ENCODE results near the gene ATP2B3.

The ATP2B3 gene

DNA sequence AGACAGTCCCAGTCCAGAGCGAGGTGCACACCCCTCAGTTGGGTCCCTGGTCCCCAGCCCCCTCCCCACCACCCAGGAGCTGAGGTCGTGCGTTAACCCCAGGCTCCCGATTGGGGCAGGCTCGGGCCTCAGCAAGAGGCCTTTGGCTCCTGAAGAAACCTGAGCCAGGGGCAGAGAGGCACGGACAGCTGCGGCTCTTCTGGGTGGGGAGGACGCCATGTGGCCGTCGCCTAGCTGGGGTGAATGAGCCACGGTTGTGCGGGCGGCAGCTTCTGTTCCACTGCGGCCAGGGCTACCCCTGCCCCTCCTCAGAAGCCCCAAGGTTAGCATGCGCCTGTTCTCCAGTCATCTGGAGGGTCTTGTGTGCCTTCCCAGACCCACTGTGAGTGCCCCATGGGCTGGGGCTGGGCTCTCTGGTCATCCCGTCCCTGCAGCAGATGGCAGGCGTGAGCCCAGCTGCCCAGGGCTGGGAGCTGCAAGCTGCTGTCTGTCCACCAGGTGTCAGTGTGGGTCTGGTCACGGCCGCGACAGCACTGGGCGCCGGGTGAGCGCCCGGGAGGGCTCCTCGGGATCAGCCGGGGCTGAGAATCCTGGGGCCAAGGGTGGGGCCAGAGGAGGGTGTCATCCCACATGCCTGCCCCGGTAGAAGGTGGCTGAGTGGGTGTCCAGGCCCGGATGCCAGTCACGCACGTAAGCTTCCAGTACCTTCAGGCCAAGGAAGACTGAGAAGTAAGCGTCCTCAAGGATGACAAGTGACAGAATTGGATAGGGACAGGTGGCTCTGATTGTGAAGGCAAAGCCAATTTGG lies 21.9 kb downstream of the ATP2B3 start:
- Histone ChIP-seq H3K4me1 (ENCODE audit: insufficient read depth, low read length) (no peaks in the 10 kb centered on the region), H3K9me3 (ENCODE audit: low read length) (no peaks in the 10 kb centered on the region), H3K9ac (ENCODE audit: low read length) (no peak overlapping the region), H3K27me3 (ENCODE audit: control insufficient read depth in 1 of 2, insufficient read depth in 2 of 2, low read length in 2 of 2) (peaks cover 0 to 19% of the 10 kb centered on the region in 2 donors), H3K4me3 (ENCODE audit: low read depth in 1 of 2, low read length in 2 of 2) (no peak overlapping the region), H3K27ac (ENCODE audit: low read depth, low read length) (no peak overlapping the region), H3K36me3 (ENCODE audit: insufficient read depth, low read length) (no peaks in the 10 kb centered on the region)

DNA sequence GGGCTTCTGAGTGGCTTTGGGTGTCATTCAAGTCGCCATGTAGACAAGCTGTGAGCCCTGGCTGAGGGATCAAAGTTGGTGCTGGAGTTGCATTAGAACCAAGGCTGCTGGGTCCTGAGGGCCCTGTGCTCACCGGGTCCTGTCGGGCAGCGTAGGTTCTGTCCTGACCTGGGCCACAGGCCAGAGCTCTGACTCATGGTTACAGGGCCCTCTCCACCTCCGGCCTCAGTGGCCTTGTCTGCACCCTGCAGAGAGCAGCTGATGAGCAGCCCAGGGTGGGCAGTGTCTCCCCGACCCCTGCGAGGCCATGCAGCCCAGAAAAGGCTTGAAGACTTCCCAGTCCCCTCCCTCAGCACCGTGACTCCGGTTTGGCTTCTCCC lies 22.5 kb downstream of the ATP2B3 start:
- H3K4me3 ChIP-seq (ENCODE audit: low read depth in 1 of 2, low read length in 2 of 2) = no peak overlapping the region
- no peak overlapping the region for H3K9ac ChIP-seq (ENCODE audit: low read length)
- H3K36me3 ChIP-seq (ENCODE audit: insufficient read depth, low read length) = no peaks in the 10 kb centered on the region
- H3K9me3 ChIP-seq (ENCODE audit: low read length) = no peaks in the 10 kb centered on the region
- no peaks in the 10 kb centered on the region for H3K4me1 ChIP-seq (ENCODE audit: insufficient read depth, low read length)
- H3K27ac ChIP-seq (ENCODE audit: low read depth, low read length) = no peak overlapping the region
- peaks cover 0 to 23% of the 10 kb centered on the region in 2 donors for H3K27me3 ChIP-seq (ENCODE audit: control insufficient read depth in 1 of 2, insufficient read depth in 2 of 2, low read length in 2 of 2)

DNA sequence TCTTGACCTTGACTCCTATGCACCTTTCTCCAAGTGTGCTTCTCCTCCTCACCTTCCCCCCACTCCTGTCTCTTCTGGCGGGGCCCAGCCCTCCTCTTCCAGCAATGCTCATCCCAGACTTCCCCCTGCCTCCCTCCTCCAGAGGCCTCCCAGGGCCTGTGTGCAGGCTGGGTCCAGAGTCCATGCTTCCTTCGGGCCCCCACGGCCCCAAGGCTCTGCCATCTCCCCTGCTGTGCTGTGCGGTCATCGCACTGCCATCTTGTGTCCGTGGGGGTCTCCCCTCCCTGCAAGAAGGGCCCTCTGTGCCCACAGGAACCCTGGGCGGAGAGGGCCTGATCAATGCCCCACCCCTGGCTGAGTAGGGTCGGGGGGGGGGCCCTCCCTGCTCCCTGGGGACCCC lies 27.3 kb downstream of the ATP2B3 start:
- Histone ChIP-seq H3K27ac (ENCODE audit: low read depth, low read length) (no peak overlapping the region), H3K4me1 (ENCODE audit: insufficient read depth, low read length) (no peaks in the 10 kb centered on the region), H3K9me3 (ENCODE audit: low read length) (no peaks in the 10 kb centered on the region), H3K9ac (ENCODE audit: low read length) (no peak overlapping the region), H3K4me3 (ENCODE audit: low read depth in 1 of 2, low read length in 2 of 2) (no peak overlapping the region), H3K27me3 (ENCODE audit: control insufficient read depth in 1 of 2, insufficient read depth in 2 of 2, low read length in 2 of 2) (peaks cover 0 to 30% of the 10 kb centered on the region in 2 donors), H3K36me3 (ENCODE audit: insufficient read depth, low read length) (no peaks in the 10 kb centered on the region)

DNA sequence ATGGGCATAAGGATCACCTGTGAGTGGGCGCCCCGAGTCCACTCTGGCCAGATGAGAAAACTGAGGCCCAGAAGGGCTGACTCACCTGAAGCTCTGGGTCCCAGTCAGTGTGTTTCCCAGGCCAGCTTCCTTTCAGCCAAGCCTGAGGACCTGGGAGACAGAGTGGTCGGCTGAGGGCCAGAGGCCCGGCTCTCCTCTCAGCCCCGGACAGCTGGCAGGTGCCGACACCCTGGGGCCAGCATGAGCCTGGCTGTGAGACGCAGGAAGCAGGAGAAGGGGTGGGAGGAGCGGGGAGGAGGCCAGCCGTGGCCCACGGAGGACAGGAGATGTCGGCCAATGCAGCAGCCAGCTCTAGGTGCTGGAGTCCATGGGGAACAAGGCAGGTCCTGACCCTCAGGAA lies 28.9 kb downstream of the ATP2B3 start:
- H3K36me3 ChIP-seq (ENCODE audit: insufficient read depth, low read length) = no peaks in the 10 kb centered on the region
- peaks cover 0 to 25% of the 10 kb centered on the region in 2 donors for H3K27me3 ChIP-seq (ENCODE audit: control insufficient read depth in 1 of 2, insufficient read depth in 2 of 2, low read length in 2 of 2)
- H3K4me3 ChIP-seq (ENCODE audit: low read depth in 1 of 2, low read length in 2 of 2) = no peak overlapping the region
- H3K9ac ChIP-seq (ENCODE audit: low read length) = no peak overlapping the region
- H3K9me3 ChIP-seq (ENCODE audit: low read length) = no peaks in the 10 kb centered on the region
- no peak overlapping the region for H3K27ac ChIP-seq (ENCODE audit: low read depth, low read length)
- no peaks in the 10 kb centered on the region for H3K4me1 ChIP-seq (ENCODE audit: insufficient read depth, low read length)

DNA sequence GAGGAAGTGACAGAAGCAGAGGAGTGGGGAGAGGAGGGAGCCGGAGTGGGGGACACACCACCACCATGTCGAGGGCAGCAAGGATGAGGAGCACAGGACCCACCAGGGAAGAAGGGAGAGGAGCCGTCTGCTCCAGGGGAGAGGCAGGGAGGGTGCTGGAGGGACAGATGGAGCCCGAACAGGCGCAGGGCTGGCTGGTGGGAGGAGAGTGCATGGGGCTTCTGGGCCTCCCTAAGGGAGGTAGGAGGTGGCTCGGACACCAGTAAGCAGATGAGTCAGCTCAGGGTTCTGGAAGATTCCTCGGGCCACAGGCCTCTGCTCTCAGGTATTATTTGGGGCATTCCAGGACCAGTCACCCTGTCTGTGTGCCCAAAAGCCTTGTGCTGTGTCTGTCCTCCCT lies 29.8 kb downstream of the ATP2B3 start:
- H3K4me1 ChIP-seq (ENCODE audit: insufficient read depth, low read length) = no peaks in the 10 kb centered on the region
- peaks cover 0 to 25% of the 10 kb centered on the region in 2 donors for H3K27me3 ChIP-seq (ENCODE audit: control insufficient read depth in 1 of 2, insufficient read depth in 2 of 2, low read length in 2 of 2)
- H3K9me3 ChIP-seq (ENCODE audit: low read length) = no peaks in the 10 kb centered on the region
- no peak overlapping the region for H3K27ac ChIP-seq (ENCODE audit: low read depth, low read length)
- H3K4me3 ChIP-seq (ENCODE audit: low read depth in 1 of 2, low read length in 2 of 2) = no peak overlapping the region
- no peaks in the 10 kb centered on the region for H3K36me3 ChIP-seq (ENCODE audit: insufficient read depth, low read length)
- H3K9ac ChIP-seq (ENCODE audit: low read length) = no peak overlapping the region

DNA sequence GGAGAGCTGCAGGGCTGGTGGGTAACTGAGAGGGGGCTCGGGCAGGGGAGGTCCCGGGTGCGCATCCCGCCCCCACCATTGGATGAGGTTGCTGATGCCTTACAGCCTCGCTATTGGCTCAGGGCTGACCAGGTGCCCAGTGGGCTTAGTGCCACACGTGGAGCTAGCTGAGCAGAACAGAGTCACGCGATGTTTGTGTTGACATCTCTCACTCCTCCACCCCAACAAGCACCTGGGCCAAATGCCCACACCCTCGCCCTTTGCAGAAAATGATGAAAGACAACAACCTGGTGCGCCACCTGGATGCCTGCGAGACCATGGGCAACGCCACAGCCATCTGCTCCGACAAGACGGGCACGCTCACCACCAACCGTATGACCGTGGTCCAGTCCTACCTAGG lies 31.8 kb downstream of the ATP2B3 start:
- Histone ChIP-seq H3K27me3 (ENCODE audit: control insufficient read depth in 1 of 2, insufficient read depth in 2 of 2, low read length in 2 of 2) (peaks cover 0 to 34% of the 10 kb centered on the region in 2 donors), H3K36me3 (ENCODE audit: insufficient read depth, low read length) (no peaks in the 10 kb centered on the region), H3K9ac (ENCODE audit: low read length) (no peak overlapping the region), H3K4me1 (ENCODE audit: insufficient read depth, low read length) (no peaks in the 10 kb centered on the region), H3K27ac (ENCODE audit: low read depth, low read length) (no peak overlapping the region), H3K4me3 (ENCODE audit: low read depth in 1 of 2, low read length in 2 of 2) (no peak overlapping the region), H3K9me3 (ENCODE audit: low read length) (no peaks in the 10 kb centered on the region)

DNA sequence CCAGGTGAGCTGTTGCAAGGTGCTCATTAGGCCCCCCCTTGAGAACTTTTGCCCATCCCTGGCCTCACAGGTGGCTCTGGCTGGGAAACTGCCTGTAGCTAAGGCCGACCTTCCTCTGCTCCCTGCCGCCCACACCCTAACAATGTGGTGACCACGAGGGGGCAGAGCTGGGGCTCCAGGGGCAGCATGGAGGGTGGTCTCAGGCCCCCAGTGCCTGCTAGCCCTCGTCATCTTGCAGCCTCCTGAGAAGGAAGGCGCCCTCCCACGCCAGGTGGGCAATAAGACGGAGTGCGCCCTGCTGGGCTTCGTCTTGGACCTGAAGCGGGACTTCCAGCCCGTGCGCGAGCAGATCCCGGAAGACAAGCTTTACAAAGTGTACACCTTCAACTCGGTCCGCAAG lies 32.4 kb downstream of the ATP2B3 start:
- Histone ChIP-seq H3K4me1 (ENCODE audit: insufficient read depth, low read length) (no peaks in the 10 kb centered on the region), H3K4me3 (ENCODE audit: low read depth in 1 of 2, low read length in 2 of 2) (no peak overlapping the region), H3K9me3 (ENCODE audit: low read length) (no peaks in the 10 kb centered on the region), H3K27me3 (ENCODE audit: control insufficient read depth in 1 of 2, insufficient read depth in 2 of 2, low read length in 2 of 2) (peaks cover 0 to 37% of the 10 kb centered on the region in 2 donors), H3K27ac (ENCODE audit: low read depth, low read length) (no peak overlapping the region), H3K9ac (ENCODE audit: low read length) (no peak overlapping the region), H3K36me3 (ENCODE audit: insufficient read depth, low read length) (no peaks in the 10 kb centered on the region)

DNA sequence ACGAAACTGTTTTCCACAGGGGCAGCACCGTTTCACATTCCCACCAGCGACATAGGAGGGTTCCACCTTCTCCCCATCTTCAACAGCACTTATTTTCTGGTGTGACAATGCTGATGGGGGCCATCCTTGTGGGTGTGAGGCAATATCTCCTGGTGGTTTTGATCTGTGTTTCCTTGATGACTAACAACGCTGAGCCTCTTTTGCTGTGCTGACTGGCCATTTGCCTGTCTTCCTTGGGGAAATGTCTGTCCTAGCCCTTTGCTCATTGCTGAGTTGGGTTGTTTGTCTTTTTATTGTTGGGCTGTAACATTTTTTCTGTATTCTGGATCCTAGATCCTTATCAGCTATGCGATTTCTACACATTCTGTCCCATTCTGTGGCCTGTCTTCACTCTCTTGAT lies 33.7 kb downstream of the ATP2B3 start:
- no peak overlapping the region for H3K27ac ChIP-seq (ENCODE audit: low read depth, low read length)
- H3K4me3 ChIP-seq (ENCODE audit: low read depth in 1 of 2, low read length in 2 of 2) = no peak overlapping the region
- no peaks in the 10 kb centered on the region for H3K9me3 ChIP-seq (ENCODE audit: low read length)
- no peak overlapping the region for H3K9ac ChIP-seq (ENCODE audit: low read length)
- H3K27me3 ChIP-seq (ENCODE audit: control insufficient read depth in 1 of 2, insufficient read depth in 2 of 2, low read length in 2 of 2) = peaks cover 0 to 32% of the 10 kb centered on the region in 2 donors
- H3K36me3 ChIP-seq (ENCODE audit: insufficient read depth, low read length) = no peaks in the 10 kb centered on the region
- H3K4me1 ChIP-seq (ENCODE audit: insufficient read depth, low read length) = no peaks in the 10 kb centered on the region

DNA sequence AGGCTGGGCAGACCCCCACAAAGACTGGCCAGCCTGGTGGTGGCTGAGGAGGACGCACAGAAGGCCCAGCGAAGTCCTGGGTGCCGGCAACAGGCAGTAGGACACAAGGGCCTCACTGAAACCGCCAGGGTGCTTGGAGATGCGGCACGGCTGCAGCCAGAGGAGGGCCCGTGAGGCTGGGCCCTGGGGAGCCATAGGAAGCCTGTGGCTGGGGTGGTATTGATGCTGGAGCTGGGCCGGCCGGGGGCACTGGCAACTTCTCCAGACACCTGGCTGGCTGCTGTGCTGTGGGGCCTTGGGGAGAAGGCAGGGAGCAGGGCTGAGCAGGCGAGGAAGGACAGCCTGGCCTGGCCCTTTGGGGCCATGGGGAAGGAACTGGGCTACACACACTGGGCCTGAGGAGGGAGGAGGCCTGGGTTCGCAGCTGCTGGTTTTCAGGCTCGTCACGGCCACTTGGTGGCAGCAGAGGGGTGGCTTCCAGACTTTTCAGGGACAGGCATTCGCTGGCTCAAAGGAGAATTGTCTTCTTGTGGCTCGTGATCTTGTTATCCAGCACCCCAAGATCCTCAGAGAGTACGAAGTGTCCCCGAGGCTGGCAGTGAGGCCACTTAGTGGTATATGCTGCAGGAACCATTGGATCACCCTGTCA lies 37.2 kb downstream of the ATP2B3 start:
- H3K9me3 ChIP-seq (ENCODE audit: low read length) = no peaks in the 10 kb centered on the region
- H3K9ac ChIP-seq (ENCODE audit: low read length) = no peak overlapping the region
- no peaks in the 10 kb centered on the region for H3K36me3 ChIP-seq (ENCODE audit: insufficient read depth, low read length)
- H3K27me3 ChIP-seq (ENCODE audit: control insufficient read depth in 1 of 2, insufficient read depth in 2 of 2, low read length in 2 of 2) = peaks cover 0 to 28% of the 10 kb centered on the region in 2 donors
- H3K4me1 ChIP-seq (ENCODE audit: insufficient read depth, low read length) = no peaks in the 10 kb centered on the region
- no peak overlapping the region for H3K27ac ChIP-seq (ENCODE audit: low read depth, low read length)
- no peak overlapping the region for H3K4me3 ChIP-seq (ENCODE audit: low read depth in 1 of 2, low read length in 2 of 2)

DNA sequence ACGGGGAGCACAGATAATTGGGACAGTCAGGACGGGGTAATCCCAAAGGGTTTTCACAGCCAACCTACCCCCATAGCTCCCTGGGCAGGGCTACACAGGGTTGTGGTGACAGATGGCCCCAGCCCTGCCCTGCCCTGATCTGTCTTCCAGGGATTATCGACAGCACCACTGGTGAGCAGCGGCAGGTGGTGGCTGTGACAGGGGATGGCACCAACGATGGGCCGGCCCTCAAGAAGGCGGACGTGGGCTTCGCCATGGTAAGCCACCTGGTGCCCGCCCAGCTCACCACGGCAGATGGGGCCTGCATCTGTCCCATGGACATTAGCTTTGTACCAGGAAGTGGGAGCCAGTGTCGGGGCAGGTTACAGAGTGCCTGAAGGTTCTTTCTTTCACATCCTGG lies 39.3 kb downstream of the ATP2B3 start:
- Histone ChIP-seq H3K36me3 (ENCODE audit: insufficient read depth, low read length) (no peaks in the 10 kb centered on the region), H3K27ac (ENCODE audit: low read depth, low read length) (no peak overlapping the region), H3K4me1 (ENCODE audit: insufficient read depth, low read length) (no peaks in the 10 kb centered on the region), H3K4me3 (ENCODE audit: low read depth in 1 of 2, low read length in 2 of 2) (no peak overlapping the region), H3K9me3 (ENCODE audit: low read length) (no peaks in the 10 kb centered on the region), H3K27me3 (ENCODE audit: control insufficient read depth in 1 of 2, insufficient read depth in 2 of 2, low read length in 2 of 2) (peaks cover 0 to 34% of the 10 kb centered on the region in 2 donors), H3K9ac (ENCODE audit: low read length) (no peak overlapping the region)

DNA sequence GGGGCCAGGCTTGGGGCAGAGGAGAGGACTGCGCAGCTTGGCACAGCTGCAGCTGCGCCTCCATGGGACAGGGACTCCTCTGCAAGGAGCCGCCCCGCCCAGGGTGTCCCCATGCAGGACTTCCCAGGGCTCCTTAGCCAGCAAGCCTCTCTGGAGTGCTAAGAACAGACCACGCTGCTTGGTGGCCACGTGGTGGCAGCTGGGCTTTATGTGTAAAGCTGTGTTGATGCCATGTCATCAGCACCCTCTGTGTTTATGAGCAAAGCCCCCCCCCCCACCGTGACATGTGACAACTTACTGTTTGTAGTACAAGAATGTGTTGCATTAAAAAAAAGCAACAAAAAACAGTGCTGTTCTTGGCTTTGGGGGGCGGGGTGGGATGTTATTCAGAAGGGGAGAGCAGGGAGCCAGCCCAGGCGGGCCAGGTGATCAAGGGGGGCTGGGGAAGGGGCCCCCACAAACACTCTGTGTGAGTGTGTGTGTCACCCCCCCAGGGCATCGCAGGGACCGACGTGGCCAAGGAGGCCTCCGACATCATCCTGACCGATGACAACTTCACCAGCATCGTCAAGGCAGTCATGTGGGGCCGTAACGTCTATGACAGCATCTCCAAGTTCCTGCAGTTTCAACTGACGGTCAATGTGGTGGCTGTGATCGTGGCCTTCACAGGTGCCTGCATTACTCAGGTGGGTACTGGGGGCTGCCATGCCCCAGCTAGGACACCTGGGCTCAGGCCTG lies 40.3 kb downstream of the ATP2B3 start:
- Histone ChIP-seq H3K4me1 (ENCODE audit: insufficient read depth, low read length) (no peaks in the 10 kb centered on the region), H3K36me3 (ENCODE audit: insufficient read depth, low read length) (no peaks in the 10 kb centered on the region), H3K27me3 (ENCODE audit: control insufficient read depth in 1 of 2, insufficient read depth in 2 of 2, low read length in 2 of 2) (peaks cover 0 to 36% of the 10 kb centered on the region in 2 donors), H3K4me3 (ENCODE audit: low read depth in 1 of 2, low read length in 2 of 2) (no peak overlapping the region), H3K27ac (ENCODE audit: low read depth, low read length) (no peak overlapping the region), H3K9ac (ENCODE audit: low read length) (no peak overlapping the region), H3K9me3 (ENCODE audit: low read length) (no peaks in the 10 kb centered on the region)

Measured in muscle layer of colon (tissue), 2 donors.